Measurements from ENCODE around the gene IGSF8. TPM values are rescaled to one million over a fixed set of nuclear protein-coding genes. Genes with fewer than 3 reads are reported as not detected.

IGSF8 gene
- total RNA-seq, 1 experiment from 2014 or later: 14.0 TPM

DNA sequence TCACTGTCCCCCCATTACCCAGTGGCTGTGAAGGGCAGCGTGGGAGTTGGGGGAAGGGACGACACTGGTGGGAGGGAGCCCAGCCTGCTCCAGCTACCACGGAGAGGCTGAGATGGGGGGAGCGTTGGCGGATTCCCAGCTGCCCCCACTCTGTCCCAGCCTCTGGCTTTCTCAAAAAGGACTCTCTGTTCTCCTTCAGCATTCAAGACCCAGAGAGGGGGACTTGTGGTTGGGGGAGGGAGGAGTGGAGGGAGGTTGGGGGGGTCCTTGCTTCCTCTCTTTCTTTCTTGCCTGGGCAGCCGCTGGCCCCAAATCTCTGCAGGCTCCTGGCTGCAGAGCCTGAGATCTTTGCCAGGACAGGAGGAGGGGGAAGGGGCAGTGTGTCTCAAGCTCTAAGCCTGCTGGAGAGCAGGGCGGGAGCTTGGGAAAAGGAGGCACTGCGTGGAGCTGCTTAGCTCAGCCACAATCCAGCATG, 19.3 kb upstream of the IGSF8 start:
- intact Hi-C loops (cut with micrococcal nuclease; ENCODE audit: unreplicated experiment): no loop called here
- Histone ChIP-seq H3K4me1 (ENCODE audit: insufficient read depth, low read length, poor library complexity, severe bottlenecking) (no peaks in the 10 kb centered on the region), H3K9me3 (ENCODE audit: low read depth, low read length, poor library complexity, severe bottlenecking) (no peaks in the 10 kb centered on the region), H3K36me3 (ENCODE audit: insufficient read depth, low read length, poor library complexity, severe bottlenecking) (no peaks in the 10 kb centered on the region), H3K27me3 (replicated peaks; ENCODE audit: insufficient read depth, low read depth, low read length, poor library complexity) (no peaks in the 10 kb centered on the region), H3K4me3 (ENCODE audit: low read depth, low read length, poor library complexity, severe bottlenecking) (no peak overlapping the region), H3K27ac (ENCODE audit: low read depth, low read length, poor library complexity, severe bottlenecking) (no peak overlapping the region)
- TF ChIP-seq, protein P1, sequence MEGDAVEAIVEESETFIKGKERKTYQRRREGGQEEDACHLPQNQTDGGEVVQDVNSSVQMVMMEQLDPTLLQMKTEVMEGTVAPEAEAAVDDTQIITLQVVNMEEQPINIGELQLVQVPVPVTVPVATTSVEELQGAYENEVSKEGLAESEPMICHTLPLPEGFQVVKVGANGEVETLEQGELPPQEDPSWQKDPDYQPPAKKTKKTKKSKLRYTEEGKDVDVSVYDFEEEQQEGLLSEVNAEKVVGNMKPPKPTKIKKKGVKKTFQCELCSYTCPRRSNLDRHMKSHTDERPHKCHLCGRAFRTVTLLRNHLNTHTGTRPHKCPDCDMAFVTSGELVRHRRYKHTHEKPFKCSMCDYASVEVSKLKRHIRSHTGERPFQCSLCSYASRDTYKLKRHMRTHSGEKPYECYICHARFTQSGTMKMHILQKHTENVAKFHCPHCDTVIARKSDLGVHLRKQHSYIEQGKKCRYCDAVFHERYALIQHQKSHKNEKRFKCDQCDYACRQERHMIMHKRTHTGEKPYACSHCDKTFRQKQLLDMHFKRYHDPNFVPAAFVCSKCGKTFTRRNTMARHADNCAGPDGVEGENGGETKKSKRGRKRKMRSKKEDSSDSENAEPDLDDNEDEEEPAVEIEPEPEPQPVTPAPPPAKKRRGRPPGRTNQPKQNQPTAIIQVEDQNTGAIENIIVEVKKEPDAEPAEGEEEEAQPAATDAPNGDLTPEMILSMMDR (conservative IDR thresholded peaks at IDR 0.05; ENCODE audit: low read depth, low read length): no peak
- no peak for TF ChIP-seq EZH2 (IDR thresholded peaks at IDR 0.05; ENCODE audit: borderline replicate concordance, low read depth, low read length, poor library complexity, severe bottlenecking)
- ChIA-PET POLR2A (ENCODE audit: low non-redundant PET) (no interaction called here), CTCF (no interaction called here)
- DNase-seq (ENCODE audit: low spot score): no peak
- BruUV-seq (replicated peaks): no TSS peak

DNA sequence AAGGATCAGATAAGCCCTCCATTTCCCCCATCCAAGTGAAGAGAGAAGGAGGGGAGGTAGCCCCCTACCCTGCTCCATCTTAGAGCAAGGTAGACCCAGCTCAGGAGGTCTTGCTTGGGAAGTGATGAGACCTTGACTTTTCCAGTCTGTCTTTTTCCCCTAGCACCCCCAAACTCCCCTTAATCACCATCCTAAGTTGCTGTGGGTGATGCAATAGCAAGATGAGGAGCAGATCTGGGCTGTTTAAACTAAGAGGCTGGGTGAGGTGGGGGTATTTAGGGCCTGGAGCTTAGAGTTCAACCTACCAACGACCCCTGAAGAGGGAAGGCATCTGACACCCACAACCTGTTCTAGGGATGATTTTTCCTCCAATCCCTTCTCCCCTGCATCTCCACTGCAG, 18.9 kb upstream of the IGSF8 start:
- Histone ChIP-seq H3K9me3 (ENCODE audit: low read depth, low read length, poor library complexity, severe bottlenecking) (no peaks in the 10 kb centered on the region), H3K4me3 (ENCODE audit: low read depth, low read length, poor library complexity, severe bottlenecking) (no peak overlapping the region), H3K27ac (ENCODE audit: low read depth, low read length, poor library complexity, severe bottlenecking) (no peak overlapping the region), H3K36me3 (ENCODE audit: insufficient read depth, low read length, poor library complexity, severe bottlenecking) (no peaks in the 10 kb centered on the region), H3K4me1 (ENCODE audit: insufficient read depth, low read length, poor library complexity, severe bottlenecking) (no peaks in the 10 kb centered on the region), H3K27me3 (replicated peaks; ENCODE audit: insufficient read depth, low read depth, low read length, poor library complexity) (no peaks in the 10 kb centered on the region)
- DNase-seq (ENCODE audit: low spot score): no peak
- no TSS peak for BruUV-seq (replicated peaks)
- ChIA-PET CTCF (no interaction called here), POLR2A (ENCODE audit: low non-redundant PET) (no interaction called here)
- intact Hi-C loops (cut with micrococcal nuclease; ENCODE audit: unreplicated experiment): no loop called here
- TF ChIP-seq EZH2 (IDR thresholded peaks at IDR 0.05; ENCODE audit: borderline replicate concordance, low read depth, low read length, poor library complexity, severe bottlenecking): no peak
- TF ChIP-seq, protein P1 (conservative IDR thresholded peaks at IDR 0.05; ENCODE audit: low read depth, low read length): no peak

DNA sequence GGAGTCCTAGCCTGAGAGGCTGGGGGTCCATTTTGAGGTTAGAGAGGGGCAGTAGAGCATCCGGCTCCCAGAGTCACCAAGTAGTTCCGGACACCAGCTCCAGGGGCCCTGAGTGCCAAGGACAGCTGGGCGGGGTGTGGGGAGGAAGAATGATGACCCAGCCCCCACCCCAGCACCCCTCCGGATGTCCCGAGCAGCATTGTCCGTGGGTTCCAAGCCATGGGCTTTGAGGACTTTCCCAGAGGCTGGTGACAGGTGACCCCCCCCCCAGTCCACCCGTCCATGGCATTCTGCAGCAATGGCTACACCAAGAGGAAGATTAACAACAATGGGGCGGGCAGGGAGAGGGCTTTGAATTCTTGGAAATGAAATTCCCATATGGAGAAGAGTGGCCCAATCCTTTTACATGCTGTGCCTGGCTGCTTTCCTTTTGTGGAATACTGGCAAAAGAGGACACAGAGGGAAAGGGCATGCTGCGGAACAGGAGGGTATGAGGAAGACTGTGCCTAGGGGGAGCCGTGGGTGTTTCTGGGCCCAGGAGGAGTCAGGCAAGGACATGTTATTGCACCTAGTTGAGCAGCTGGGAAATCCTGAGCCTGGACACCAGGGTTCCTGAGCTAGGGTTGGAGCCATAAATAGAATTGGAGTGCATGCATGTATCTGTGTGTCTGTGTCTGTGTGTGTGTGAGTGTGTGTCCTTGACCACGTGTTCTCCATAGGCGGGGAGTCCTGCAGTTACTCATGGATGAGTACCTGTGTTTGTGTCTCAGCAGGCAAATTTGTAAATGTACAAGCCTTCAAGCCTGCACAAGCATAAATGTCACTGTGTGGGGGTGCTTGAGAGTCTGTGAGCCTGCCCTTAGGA, 18.1 kb upstream of the IGSF8 start:
- Histone ChIP-seq H3K27ac (ENCODE audit: low read depth, low read length, poor library complexity, severe bottlenecking) (no peak overlapping the region), H3K4me3 (ENCODE audit: low read depth, low read length, poor library complexity, severe bottlenecking) (no peak overlapping the region), H3K27me3 (replicated peaks; ENCODE audit: insufficient read depth, low read depth, low read length, poor library complexity) (no peaks in the 10 kb centered on the region), H3K9me3 (ENCODE audit: low read depth, low read length, poor library complexity, severe bottlenecking) (no peaks in the 10 kb centered on the region), H3K36me3 (ENCODE audit: insufficient read depth, low read length, poor library complexity, severe bottlenecking) (no peaks in the 10 kb centered on the region), H3K4me1 (ENCODE audit: insufficient read depth, low read length, poor library complexity, severe bottlenecking) (no peaks in the 10 kb centered on the region)
- POLR2A ChIA-PET (ENCODE audit: low non-redundant PET): no interaction called here
- no peak for DNase-seq (ENCODE audit: low spot score)
- no TSS peak for BruUV-seq (replicated peaks)
- intact Hi-C loops (cut with micrococcal nuclease; ENCODE audit: unreplicated experiment): no loop called here
- CTCF ChIA-PET: no interaction called here
- no peak for TF ChIP-seq EZH2 (IDR thresholded peaks at IDR 0.05; ENCODE audit: borderline replicate concordance, low read depth, low read length, poor library complexity, severe bottlenecking)
- TF ChIP-seq, protein P1 (conservative IDR thresholded peaks at IDR 0.05; ENCODE audit: low read depth, low read length): no peak

Data from A673 (cell line).